HG03103 (cell line): ENCODE measurements around the gene PARN.
"Not testable (repeated sequence)": the region's sequence is repeated elsewhere in the genome, so short reads cannot be mapped to it uniquely, and the experiment has no call there.

Experiments used
- ATAC-seq: cut with Tn5 transposase; IDR thresholded peaks from one replicate; pipeline ENCODE4 v1.9.1; 2021; ENCODE audit warnings: low read depth; ENCODE audit not compliant: unreplicated experiment

PARN gene

DNA sequence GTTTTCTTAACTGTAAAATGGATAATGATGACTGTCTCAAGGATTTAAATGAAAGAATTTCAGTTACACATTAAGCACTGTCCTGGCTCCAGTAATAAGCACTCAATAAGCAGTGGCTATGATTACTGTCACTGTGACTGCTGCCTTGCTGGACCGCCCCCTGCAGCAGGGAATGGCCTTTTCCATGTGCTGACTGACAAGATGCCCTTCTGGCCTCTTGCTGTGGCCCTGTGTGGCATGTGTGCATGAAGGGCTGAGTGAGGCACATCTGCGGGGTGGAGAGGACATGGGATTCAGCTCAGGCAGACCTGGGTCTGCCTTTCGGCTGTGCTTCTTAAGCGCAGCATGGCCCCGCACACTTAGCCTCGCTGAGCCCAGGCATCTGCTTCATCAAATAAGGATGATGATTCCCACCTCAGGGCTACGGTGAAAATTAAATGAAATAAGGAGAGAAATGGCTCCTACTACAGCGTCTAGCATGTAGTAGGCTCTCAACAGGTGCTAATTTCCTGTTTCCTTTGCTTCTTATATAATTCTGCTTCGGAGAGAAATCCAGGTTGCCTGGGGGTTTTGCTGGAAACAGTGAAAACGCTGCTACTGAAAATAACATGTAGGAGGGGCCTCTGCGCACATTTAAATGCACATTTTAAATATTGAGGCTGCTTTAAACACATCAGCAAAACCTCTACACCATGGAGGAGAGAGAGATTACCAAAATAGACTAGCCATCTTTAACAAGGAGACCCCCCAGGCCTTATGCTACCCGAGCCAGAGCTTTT lies 183.9 kb downstream of the PARN start:
- no peak for ATAC-seq

GRCh38 chr16:14444979-14445810 lies 184.9 kb downstream of the PARN start:
- ATAC-seq = no peak

DNA sequence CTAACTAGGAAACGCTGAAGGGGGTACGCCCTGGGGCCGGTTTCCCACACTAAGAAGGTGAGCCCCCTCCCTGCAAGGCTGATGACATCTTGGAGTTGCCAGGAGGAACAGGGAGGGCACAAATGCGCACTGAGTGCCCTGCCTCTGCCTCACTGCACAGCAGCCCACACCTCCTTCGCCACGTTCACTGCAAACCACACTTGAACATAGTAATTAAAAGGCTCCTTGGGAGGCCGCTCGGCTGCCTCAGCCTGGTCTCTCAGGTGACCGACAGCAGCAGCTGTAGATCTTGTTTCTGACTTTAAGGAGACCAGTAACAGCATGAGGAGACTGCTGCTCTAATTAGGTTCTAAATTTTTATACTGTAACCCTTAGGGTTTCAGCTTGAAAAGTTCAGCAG lies 188.5 kb downstream of the PARN start:
- ATAC-seq = not testable (repeated sequence)

DNA sequence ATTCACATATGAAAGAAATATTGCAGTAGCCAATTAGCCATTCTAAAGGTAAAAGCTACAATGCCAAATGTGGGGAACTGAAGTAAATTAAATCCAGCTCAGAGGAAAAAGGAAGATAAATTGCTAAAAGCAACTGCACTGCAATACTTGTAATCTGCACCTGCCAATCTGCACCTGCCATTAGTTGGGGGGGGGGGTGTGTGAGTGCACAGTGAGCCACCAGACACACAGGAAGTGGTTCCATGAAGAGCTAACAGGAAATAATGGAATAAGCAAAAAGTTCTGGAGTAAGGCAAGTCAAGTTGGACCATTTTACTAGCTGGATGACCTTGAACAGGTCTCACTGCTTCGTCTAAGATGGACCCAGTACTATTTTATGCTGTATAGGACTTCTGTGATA lies 191.8 kb downstream of the PARN start:
- no peak for ATAC-seq

DNA sequence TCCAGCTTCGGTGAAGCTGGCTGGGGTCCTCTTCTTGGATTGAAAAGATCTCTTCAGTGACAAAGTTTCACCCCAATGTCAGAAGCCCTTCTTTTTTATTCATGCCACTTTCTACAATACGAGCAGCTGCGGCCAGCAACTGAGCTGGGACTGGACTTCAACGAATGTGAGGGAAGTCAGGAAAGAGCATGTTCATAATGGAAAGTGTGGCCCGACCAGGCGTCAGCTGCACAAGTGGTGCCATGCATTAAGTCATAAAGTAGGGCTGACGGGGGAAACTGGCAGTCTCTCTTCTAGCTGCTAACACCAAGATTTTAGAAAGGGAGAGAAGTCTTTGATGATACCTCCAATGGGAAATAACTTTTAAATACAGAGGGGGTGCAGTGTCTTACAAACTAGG lies 192.6 kb downstream of the PARN start:
- no peak for ATAC-seq

- ATAC-seq = no peak
Observed at GRCh38 chr16:14436401-14436955, 193.6 kb downstream of the PARN start.

- ATAC-seq = no peak
Observed at GRCh38 chr16:14434860-14435259, 195.2 kb downstream of the PARN start.

- not testable (repeated sequence) for ATAC-seq
Observed at GRCh38 chr16:14428971-14429637, 201.0 kb downstream of the PARN start.

DNA sequence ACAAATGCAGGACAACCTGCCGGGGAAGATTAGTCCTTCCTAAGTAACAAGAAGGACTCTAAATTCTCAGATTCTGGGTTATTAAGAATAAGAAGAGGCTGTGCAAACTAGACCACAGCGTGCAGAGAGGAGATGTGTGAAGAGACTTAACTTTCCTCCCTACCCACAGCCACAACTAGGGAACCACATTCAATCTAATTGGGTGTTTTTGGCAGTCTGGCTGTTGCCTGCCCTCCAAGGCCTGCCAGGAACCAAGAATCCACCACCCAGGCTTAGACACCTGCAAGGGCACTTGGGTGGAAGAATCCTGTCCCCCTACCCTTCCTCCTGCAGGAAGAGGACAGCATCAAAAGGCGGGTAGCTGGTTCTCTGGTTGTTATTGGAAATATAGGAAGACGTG lies 202.0 kb downstream of the PARN start:
- no peak for ATAC-seq

- no peak for ATAC-seq
Observed at GRCh38 chr16:14427371-14427948, 202.6 kb downstream of the PARN start.

GRCh38 chr16:14424595-14424994 lies 205.5 kb downstream of the PARN start:
- ATAC-seq = no peak

GRCh38 chr16:14423344-14423743 lies 206.7 kb downstream of the PARN start:
- no peak for ATAC-seq

DNA sequence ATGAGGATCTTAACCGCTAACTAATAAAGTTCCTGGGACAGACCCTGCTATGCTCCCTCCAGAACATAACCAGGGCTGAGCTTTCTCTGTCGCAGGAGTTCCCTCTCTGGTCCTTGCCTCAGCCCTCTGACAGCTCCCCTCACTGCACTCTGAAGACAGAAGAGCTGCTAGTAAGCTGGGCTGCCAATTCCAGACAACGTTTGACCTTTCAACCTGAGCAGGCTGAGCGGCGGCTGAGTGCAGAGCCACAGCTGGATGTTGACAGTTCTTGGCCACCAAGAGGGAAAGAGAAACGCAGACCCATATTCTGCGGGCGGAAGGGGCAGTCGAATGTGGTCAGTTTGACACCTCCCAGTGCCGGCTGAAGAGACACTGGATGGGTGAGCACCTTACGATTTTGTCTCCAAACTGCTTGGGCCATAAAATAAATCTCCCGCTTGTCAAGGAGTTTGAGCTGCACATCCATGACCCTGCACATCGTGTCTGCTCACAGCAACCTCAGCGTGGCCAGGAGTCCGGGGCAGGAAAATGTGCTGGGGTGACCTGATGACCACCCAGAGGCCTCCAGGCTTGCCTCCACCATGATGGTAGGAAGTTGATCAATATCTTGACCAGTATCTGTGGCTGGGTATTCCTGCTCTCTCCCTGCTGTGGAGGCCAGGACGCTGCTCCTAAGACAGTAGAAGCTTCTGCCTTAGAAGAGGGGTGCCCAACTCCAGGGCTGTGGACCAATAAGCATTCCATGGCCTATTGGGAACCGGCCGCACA lies 209.2 kb downstream of the PARN start:
- no peak for ATAC-seq

GRCh38 chr16:14420243-14420642 lies 209.8 kb downstream of the PARN start:
- ATAC-seq = not testable (repeated sequence)

GRCh38 chr16:14419817-14420216 lies 210.2 kb downstream of the PARN start:
- ATAC-seq = no peak

DNA sequence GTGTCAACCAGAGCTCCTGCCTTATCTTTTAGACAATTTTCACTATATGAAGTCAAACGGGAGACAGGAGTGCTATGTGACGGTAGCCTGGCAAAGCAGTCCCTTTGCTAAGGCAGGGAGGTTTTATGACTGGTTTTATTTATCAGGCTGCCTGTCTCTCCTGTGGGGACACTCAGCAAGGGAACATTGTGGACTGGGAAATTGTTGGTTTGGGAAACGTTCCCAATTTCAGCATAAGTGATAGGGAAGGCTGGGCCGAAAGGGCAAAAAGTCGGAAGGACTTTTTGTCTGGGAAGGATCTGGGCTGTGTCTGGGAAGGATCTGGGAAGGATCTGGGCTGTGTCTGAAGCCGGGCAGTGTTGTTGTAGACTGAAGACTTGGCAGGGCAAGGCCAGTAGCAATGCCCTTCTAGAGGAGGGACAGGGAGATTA lies 211.2 kb downstream of the PARN start:
- no peak for ATAC-seq

GRCh38 chr16:14416184-14416583 lies 213.9 kb downstream of the PARN start:
- ATAC-seq = no peak

DNA sequence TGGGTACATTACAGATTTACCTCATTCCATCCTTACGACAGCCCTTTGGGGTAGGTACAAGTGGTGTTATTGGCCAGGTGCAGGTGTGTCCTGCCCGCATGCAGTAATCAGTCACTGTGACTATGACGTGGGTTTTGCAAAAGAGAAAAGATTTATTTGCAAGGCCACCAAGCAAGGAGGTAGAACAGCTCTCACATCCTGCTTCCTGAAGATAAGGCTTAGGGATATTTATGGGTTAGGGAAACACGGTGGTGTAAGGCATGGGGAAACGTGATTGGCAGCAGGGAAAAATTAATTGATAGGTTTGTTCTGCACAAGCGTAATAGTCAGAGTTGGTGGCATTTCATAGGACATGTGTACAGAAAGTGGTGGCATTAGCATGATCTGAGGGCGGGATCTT lies 214.8 kb downstream of the PARN start:
- no peak for ATAC-seq

- ATAC-seq = no peak
Observed at GRCh38 chr16:14409563-14409962, 220.5 kb downstream of the PARN start.
